Esophagus squamous epithelium (tissue), 5 donors: ENCODE results near the gene RAB11FIP3. TPM values are rescaled to one million over a fixed set of nuclear protein-coding genes. Genes with fewer than 3 reads are reported as not detected.
"Not testable (repeated sequence)": the region's sequence is repeated elsewhere in the genome, so short reads cannot be mapped to it uniquely, and the experiment has no call there.

ENCODE experiments used
- DNase-seq: peaks from one replicate; lab custom pipeline; 2025; lab: John Stamatoyannopoulos, UW
- H3K27ac ChIP-seq, 4 donors: fragments of 200-600 bp; sonication (generic); one replicate each; pipeline ENCODE4 v1.5.1; 2016 to 2019; ENCODE audit warnings: mild to moderate bottlenecking in 1 of 4
- H3K27me3 ChIP-seq, 4 donors: fragments of 200-600 bp; sonication (generic); 1 replicate in 3 of 4; 2 replicates in 1 of 4; pipeline versions ENCODE4 v1.5.1 to v1.6.0; 2017 to 2021; ENCODE audit warnings: antibody characterized with exemption in 1 of 4
- H3K36me3 ChIP-seq, 3 donors: fragments of 200-600 bp; sonication (generic); one replicate each; pipeline ENCODE4 v1.5.1; 2016 to 2019
- H3K4me1 ChIP-seq, 3 donors: fragments of 200-600 bp; sonication (generic); one replicate each; pipeline ENCODE4 v1.5.1; 2017 to 2019
- H3K4me3 ChIP-seq, 4 donors: fragments of 200-600 bp; sonication (generic); 1 replicate in 3 of 4; 2 replicates in 1 of 4; pipeline ENCODE4 v1.5.1; 2016 to 2019; ENCODE audit warnings: mild to moderate bottlenecking in 2 of 4, moderate library complexity in 1 of 4
- H3K9me3 ChIP-seq, 3 donors: fragments of 200-600 bp; sonication (generic); one replicate each; pipeline ENCODE4 v1.5.1; 2016 to 2019
- CTCF ChIP-seq, 6 experiments: fragments of 450-650 bp in 4 of 6; fragments of 200-600 bp in 2 of 6; sonication (generic) in 2 of 6; IDR thresholded peaks; one replicate each; pipeline ENCODE4 v1.5.1; 2016 to 2019; ENCODE audit warnings: antibody characterized with exemption in 6 of 6, mild to moderate bottlenecking in 4 of 6, moderate library complexity in 4 of 6
- POLR2A ChIP-seq, 4 donors: fragments of 450-650 bp; IDR thresholded peaks; one replicate each; pipeline ENCODE4 v1.6.1; 2017; ENCODE audit warnings: antibody characterized with exemption in 4 of 4, mild to moderate bottlenecking in 4 of 4, moderate library complexity in 3 of 4
- WGBS, 2 donors: methylation state at CpG; one replicate each; pipeline ENCODE4 v1.1.5; 2018; 5-methylcytosine and 5-hydroxymethylcytosine counted together
- intact Hi-C: fragments of 100-400 bp; cut with DNase I; formaldehyde crosslinking; loops from one replicate; pipeline ENCODE4 v1.15.0; 2022
- total RNA-seq, 4 donors: library from RNA; depleted of rRNA; stranded (reverse); fragments of >200 nt; gene quantifications; one replicate each; pipeline ENCODE4 v1.1.0, GENCODE V29; 2016
- donor health status: DM: yes; HTN: yes; CAD: no.

The RAB11FIP3 gene
- total RNA-seq, 4 donors from 2014 or later, result 8.0 to 25.6 (median 10.1) TPM

- WGBS, 2 donors, result no CpG with 5 or more reads among the region's 73 CpGs
- intact Hi-C loops, result no loop called here
- peaks cover 0 to 18% (median 6%) of the 10 kb centered on the region in 3 donors for H3K36me3 ChIP-seq
- H3K9me3 ChIP-seq, result no peaks in the 10 kb centered on the region
- H3K4me1 ChIP-seq, result peaks cover 30 to 59% (median 42%) of the 10 kb centered on the region in 3 donors
- peak overlapping the region; percentile 64 to 91 (median 90) for H3K27ac ChIP-seq
- no peak for TF ChIP-seq CTCF (IDR thresholded peaks at IDR 0.05)
- no peak for DNase-seq
- H3K27me3 ChIP-seq, result no peaks in the 10 kb centered on the region
- peak overlapping the region; percentile 65 to 100 (median 94) for H3K4me3 ChIP-seq
These were observed 44.2 kb upstream of the RAB11FIP3 start for GRCh38 chr16:381012-381788.

GRCh38 chr16:381789-382717 lies 43.4 kb upstream of the RAB11FIP3 start, which contains the start of gene PGAP6:
Gene PGAP6, minus strand, starts transcription at chr16:381978. Its CDS starts 157 bp downstream, at chr16:381821.
- Histone ChIP-seq H3K36me3 (peaks cover 0 to 9% (median 0%) of the 10 kb centered on the region in 3 donors), H3K9me3 (no peaks in the 10 kb centered on the region), H3K27ac (peak within 1 kb of the TSS; percentile 83 to 91 (median 90)), H3K27me3 (no peaks in the 10 kb centered on the region), H3K4me3 (peak within 1 kb of the TSS; percentile 65 to 100 (median 94)), H3K4me1 (peaks cover 30 to 59% (median 42%) of the 10 kb centered on the region in 3 donors)
- 0% methylated on average over 6 of the region's 123 CpGs; no CpG with 5 or more reads in 1 of the 2 donors for WGBS, 2 donors
- intact Hi-C loops, result no loop called here
- TF ChIP-seq POLR2A (IDR thresholded peaks at IDR 0.05) (peak in 1 of 4 donors; percentile 34), CTCF (IDR thresholded peaks at IDR 0.05) (no peak)
- DNase-seq, result no peak

- Histone ChIP-seq H3K9me3 (no peaks in the 10 kb centered on the region), H3K36me3 (no peaks in the 10 kb centered on the region), H3K4me1 (peaks cover 30 to 68% (median 42%) of the 10 kb centered on the region in 3 donors), H3K27ac (peak overlapping the region; percentile 76 to 91 (median 86)), H3K4me3 (peak overlapping the region; percentile 65 to 100 (median 94)), H3K27me3 (no peaks in the 10 kb centered on the region)
- WGBS, 2 donors, result 19 to 24% methylated on average over 23 to 31 of the region's 33 CpGs
- DNase-seq, result no peak
- TF ChIP-seq CTCF (IDR thresholded peaks at IDR 0.05) (peak in 1 of 6 experiments; percentile 14), POLR2A (IDR thresholded peaks at IDR 0.05) (peak in 1 of 4 donors; percentile 35)
- intact Hi-C loops, result no loop called here
These were observed 42.0 kb upstream of the RAB11FIP3 start for GRCh38 chr16:383326-384051.

GRCh38 chr16:386641-387156 lies 38.8 kb upstream of the RAB11FIP3 start:
- intact Hi-C loops, result no loop called here
- Histone ChIP-seq H3K27me3 (no peaks in the 10 kb centered on the region), H3K9me3 (no peaks in the 10 kb centered on the region), H3K4me1 (peaks cover 16 to 40% (median 18%) of the 10 kb centered on the region in 3 donors), H3K36me3 (no peaks in the 10 kb centered on the region), H3K4me3 (no peak overlapping the region), H3K27ac (no peak overlapping the region)
- DNase-seq, result no peak
- TF ChIP-seq POLR2A (IDR thresholded peaks at IDR 0.05) (no peak), CTCF (IDR thresholded peaks at IDR 0.05) (no peak)
- WGBS, 2 donors, result 77 to 79% methylated on average over 17 to 19 of the region's 19 CpGs

GRCh38 chr16:387761-388666 lies 37.4 kb upstream of the RAB11FIP3 start:
- H3K4me3 ChIP-seq, intact Hi-C loops, H3K36me3 ChIP-seq, H3K27me3 ChIP-seq, H3K9me3 ChIP-seq, DNase-seq: not testable (repeated sequence)
- H3K4me1 ChIP-seq, result peaks cover 9 to 30% (median 11%) of the 10 kb centered on the region in 3 donors
- 60 to 65% methylated on average over 17 to 20 of the region's 20 CpGs for WGBS, 2 donors
- H3K27ac ChIP-seq, result peak overlapping the region in 2 of 4 donors; percentile 21 to 33
